Measurements from ENCODE around the gene ATXN7L1.
A peak's percentile ranks its signal among the peaks of the same experiment; 100 is the strongest.

The ATXN7L1 gene

GRCh38 chr7:105652359-105652993 lies 223.9 kb downstream of the ATXN7L1 start:
- Histone ChIP-seq H3K4me1 (peaks cover 2% of the 10 kb centered on the region), H3K36me3 (ENCODE audit: control insufficient read depth, insufficient read depth, low read length) (no peaks in the 10 kb centered on the region), H3K79me2 (no peaks in the 10 kb centered on the region), H3K4me2 (ENCODE audit: low read length) (no peak overlapping the region), H3K4me3 (ENCODE audit: low read depth, low read length) (no peak overlapping the region), H3K27me3 (ENCODE audit: control insufficient read depth, insufficient read depth, low read length) (no peaks in the 10 kb centered on the region), H3K27ac (no peak overlapping the region), H3K9me3 (ENCODE audit: control insufficient read depth, low read length) (no peaks in the 10 kb centered on the region), H3K9ac (no peak overlapping the region), H2AFZ (no peak overlapping the region)
- TF ChIP-seq CTCF (IDR thresholded peaks at IDR 0.05) = peak; percentile 90

- no peak overlapping the region for H2AFZ ChIP-seq
- H3K36me3 ChIP-seq (ENCODE audit: control insufficient read depth, insufficient read depth, low read length) = no peaks in the 10 kb centered on the region
- no peak for TF ChIP-seq CTCF (IDR thresholded peaks at IDR 0.05)
- H3K4me2 ChIP-seq (ENCODE audit: low read length) = no peak overlapping the region
- H3K27me3 ChIP-seq (ENCODE audit: control insufficient read depth, insufficient read depth, low read length) = no peaks in the 10 kb centered on the region
- no peak overlapping the region for H3K9ac ChIP-seq
- H3K4me3 ChIP-seq (ENCODE audit: low read depth, low read length) = no peak overlapping the region
- no peaks in the 10 kb centered on the region for H3K9me3 ChIP-seq (ENCODE audit: control insufficient read depth, low read length)
- H3K27ac ChIP-seq = no peak overlapping the region
- peaks cover 2% of the 10 kb centered on the region for H3K4me1 ChIP-seq
- no peaks in the 10 kb centered on the region for H3K79me2 ChIP-seq
Measured at GRCh38 chr7:105651798-105652197, 224.6 kb downstream of the ATXN7L1 start.

- Histone ChIP-seq H3K27me3 (ENCODE audit: control insufficient read depth, insufficient read depth, low read length) (no peaks in the 10 kb centered on the region), H3K4me2 (ENCODE audit: low read length) (no peak overlapping the region), H3K9ac (no peak overlapping the region), H2AFZ (no peak overlapping the region), H3K79me2 (no peaks in the 10 kb centered on the region), H3K4me1 (peaks cover 2% of the 10 kb centered on the region), H3K9me3 (ENCODE audit: control insufficient read depth, low read length) (no peaks in the 10 kb centered on the region), H3K27ac (no peak overlapping the region), H3K4me3 (ENCODE audit: low read depth, low read length) (no peak overlapping the region), H3K36me3 (ENCODE audit: control insufficient read depth, insufficient read depth, low read length) (no peaks in the 10 kb centered on the region)
- TF ChIP-seq CTCF (IDR thresholded peaks at IDR 0.05) = no peak
Measured at GRCh38 chr7:105650382-105650970, 225.9 kb downstream of the ATXN7L1 start.

GRCh38 chr7:105649727-105650381 lies 226.5 kb downstream of the ATXN7L1 start:
- no peaks in the 10 kb centered on the region for H3K36me3 ChIP-seq (ENCODE audit: control insufficient read depth, insufficient read depth, low read length)
- H3K4me1 ChIP-seq = peaks cover 2% of the 10 kb centered on the region
- TF ChIP-seq CTCF (IDR thresholded peaks at IDR 0.05) = no peak
- H3K27me3 ChIP-seq (ENCODE audit: control insufficient read depth, insufficient read depth, low read length) = no peaks in the 10 kb centered on the region
- H3K9ac ChIP-seq = no peak overlapping the region
- H3K79me2 ChIP-seq = no peaks in the 10 kb centered on the region
- no peak overlapping the region for H3K4me2 ChIP-seq (ENCODE audit: low read length)
- H3K9me3 ChIP-seq (ENCODE audit: control insufficient read depth, low read length) = no peaks in the 10 kb centered on the region
- no peak overlapping the region for H3K27ac ChIP-seq
- no peak overlapping the region for H2AFZ ChIP-seq
- no peak overlapping the region for H3K4me3 ChIP-seq (ENCODE audit: low read depth, low read length)
